ENCODE measurements around the gene TMEM9.

Gene TMEM9

DNA sequence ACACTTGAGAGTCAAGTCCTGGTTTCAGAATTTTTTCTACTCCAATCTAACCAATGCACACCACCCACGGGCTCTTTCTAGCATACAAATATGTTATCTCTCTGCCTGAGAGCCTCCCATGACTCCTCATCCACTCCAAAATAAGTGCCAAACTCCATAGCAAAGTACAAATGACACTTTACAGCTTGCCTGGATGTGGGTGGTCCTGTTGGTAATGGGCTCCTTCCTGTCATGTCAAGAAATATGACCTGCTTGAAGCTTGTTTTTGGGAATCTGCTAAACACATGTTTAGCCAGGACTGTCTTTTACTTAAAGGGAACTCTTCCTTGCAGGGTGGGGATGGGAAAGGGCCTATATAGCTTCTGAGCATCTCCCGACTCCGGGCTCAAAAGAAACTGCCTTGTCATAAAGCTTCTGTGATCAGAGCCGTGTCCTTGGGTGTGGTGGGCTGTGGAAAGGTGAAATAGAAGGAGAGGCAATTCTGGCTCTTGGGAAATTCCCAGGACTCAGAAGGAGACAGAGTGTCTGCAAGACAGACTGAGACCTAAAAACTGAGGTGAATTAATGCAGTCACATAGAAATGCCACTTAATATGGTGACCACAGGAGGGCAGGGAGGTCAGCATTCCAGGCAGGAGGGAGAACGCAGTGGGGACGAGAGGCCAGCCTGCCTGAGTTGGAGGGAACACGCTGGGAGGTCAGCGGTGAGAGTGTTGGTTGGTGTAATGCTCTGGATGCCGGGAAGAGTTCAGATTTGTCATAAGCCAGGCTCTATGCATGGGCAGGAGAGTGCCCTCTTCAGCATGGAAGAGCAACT, 30.2 kb upstream of the TMEM9 start:
- no peaks in the 10 kb centered on the region for H3K36me3 Mint-ChIP-seq (ENCODE audit: low read depth)
- peaks cover 3% of the 10 kb centered on the region for H3K9me3 Mint-ChIP-seq
- peak; percentile 32 to 47 (median 43) for TF ChIP-seq CTCF (IDR thresholded peaks at IDR 0.05; ENCODE audit: unreplicated experiment in 3 of 3)
- peaks cover 50% of the 10 kb centered on the region for H3K4me1 Mint-ChIP-seq
- no peak overlapping the region for H3K4me3 Mint-ChIP-seq
- H3K27me3 Mint-ChIP-seq (ENCODE audit: low read depth) = peaks cover 10% of the 10 kb centered on the region
- peak overlapping the region; percentile 84 to 94 (median 93) for H3K27ac Mint-ChIP-seq

DNA sequence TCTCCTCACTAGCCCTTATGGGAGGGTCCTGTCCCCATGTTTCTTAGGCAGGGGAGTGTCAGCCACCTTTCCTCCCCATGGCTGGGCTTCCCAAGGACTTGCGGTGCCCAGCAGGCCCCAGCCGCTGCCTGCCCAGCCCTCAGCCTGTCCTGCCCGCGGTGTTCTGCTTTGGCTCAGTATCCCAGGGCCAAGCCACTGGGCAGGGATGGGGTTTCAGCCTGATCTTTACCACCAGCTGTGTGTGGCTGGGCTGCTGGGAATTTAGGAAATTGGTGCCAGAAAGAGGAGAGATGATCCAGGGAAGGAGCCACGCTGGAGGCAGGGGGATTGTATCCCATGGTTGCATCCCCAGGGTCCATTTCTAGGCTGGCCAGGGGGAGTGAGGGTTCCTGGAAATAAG, 29.5 kb upstream of the TMEM9 start:
- H3K27ac Mint-ChIP-seq = peak overlapping the region; percentile 84 to 94 (median 93)
- H3K4me3 Mint-ChIP-seq = no peak overlapping the region
- peaks cover 45% of the 10 kb centered on the region for H3K4me1 Mint-ChIP-seq
- peaks cover 14% of the 10 kb centered on the region for H3K27me3 Mint-ChIP-seq (ENCODE audit: low read depth)
- no peak for TF ChIP-seq CTCF (IDR thresholded peaks at IDR 0.05; ENCODE audit: unreplicated experiment in 3 of 3)
- H3K9me3 Mint-ChIP-seq = peaks cover 8% of the 10 kb centered on the region
- no peaks in the 10 kb centered on the region for H3K36me3 Mint-ChIP-seq (ENCODE audit: low read depth)

- Mint-ChIP-seq H3K9me3 (peaks cover 8% of the 10 kb centered on the region), H3K27me3 (ENCODE audit: low read depth) (peaks cover 14% of the 10 kb centered on the region), H3K27ac (peak overlapping the region in 2 of 3 experiments; percentile 67 to 94), H3K4me1 (peaks cover 45% of the 10 kb centered on the region), H3K36me3 (ENCODE audit: low read depth) (no peaks in the 10 kb centered on the region), H3K4me3 (no peak overlapping the region)
- no peak for TF ChIP-seq CTCF (IDR thresholded peaks at IDR 0.05; ENCODE audit: unreplicated experiment in 3 of 3)
These were observed 28.9 kb upstream of the TMEM9 start for GRCh38 chr1:201183209-201183608.

DNA sequence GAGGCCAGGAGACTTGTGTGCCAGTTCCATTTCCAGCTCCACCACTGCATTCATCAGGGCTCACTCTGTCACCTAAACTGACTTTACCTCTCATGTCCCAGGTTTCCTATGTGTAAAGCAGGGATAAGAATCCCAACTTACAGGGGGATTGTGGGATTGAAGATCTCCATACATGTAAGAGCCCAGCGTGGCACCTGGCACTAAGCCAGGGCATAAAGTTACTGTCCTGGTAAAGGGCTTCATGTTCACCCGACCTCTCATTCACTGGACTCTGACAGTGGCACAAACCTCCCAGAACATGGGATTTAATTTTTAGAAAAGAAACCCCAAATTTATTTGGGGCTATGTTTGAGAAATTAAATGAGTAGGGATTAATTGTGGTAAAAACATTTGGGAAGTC, 27.5 kb upstream of the TMEM9 start:
- Mint-ChIP-seq H3K27me3 (ENCODE audit: low read depth) (peaks cover 14% of the 10 kb centered on the region), H3K4me1 (peaks cover 52% of the 10 kb centered on the region), H3K9me3 (peaks cover 8% of the 10 kb centered on the region), H3K36me3 (ENCODE audit: low read depth) (no peaks in the 10 kb centered on the region), H3K4me3 (no peak overlapping the region), H3K27ac (peak overlapping the region in 2 of 3 experiments; percentile 1 to 2)
- TF ChIP-seq CTCF (IDR thresholded peaks at IDR 0.05; ENCODE audit: unreplicated experiment in 3 of 3) = no peak

DNA sequence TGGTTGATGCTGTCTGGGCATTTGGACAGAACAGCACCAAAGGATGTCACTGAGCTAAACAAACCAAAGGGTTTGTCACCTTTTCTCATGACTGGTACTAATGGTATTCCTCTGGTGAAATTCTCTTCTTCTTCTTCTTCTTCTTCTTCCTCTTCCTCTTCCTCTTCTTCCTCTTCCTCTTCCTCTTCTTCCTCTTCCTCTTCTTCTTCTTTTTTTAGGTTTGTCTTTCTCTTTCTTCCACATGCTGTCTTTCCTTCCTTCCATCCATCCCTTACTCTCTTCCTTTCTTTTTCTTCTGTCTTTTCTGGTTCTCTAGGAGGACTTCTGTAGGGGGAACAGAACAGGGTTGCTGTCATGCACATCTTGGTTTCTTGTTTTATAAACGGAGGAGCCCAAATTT, 27.0 kb upstream of the TMEM9 start:
- no peak for TF ChIP-seq CTCF (IDR thresholded peaks at IDR 0.05; ENCODE audit: unreplicated experiment in 3 of 3)
- peaks cover 49% of the 10 kb centered on the region for H3K4me1 Mint-ChIP-seq
- H3K27ac Mint-ChIP-seq = peak overlapping the region in 2 of 3 experiments; percentile 1 to 2
- peaks cover 8% of the 10 kb centered on the region for H3K9me3 Mint-ChIP-seq
- peaks cover 16% of the 10 kb centered on the region for H3K27me3 Mint-ChIP-seq (ENCODE audit: low read depth)
- H3K4me3 Mint-ChIP-seq = no peak overlapping the region
- no peaks in the 10 kb centered on the region for H3K36me3 Mint-ChIP-seq (ENCODE audit: low read depth)

- H3K9me3 Mint-ChIP-seq = peaks cover 8% of the 10 kb centered on the region
- no peak for TF ChIP-seq CTCF (IDR thresholded peaks at IDR 0.05; ENCODE audit: unreplicated experiment in 3 of 3)
- no peak overlapping the region for H3K4me3 Mint-ChIP-seq
- peaks cover 16% of the 10 kb centered on the region for H3K27me3 Mint-ChIP-seq (ENCODE audit: low read depth)
- peak overlapping the region in 2 of 3 experiments; percentile 1 to 2 for H3K27ac Mint-ChIP-seq
- peaks cover 45% of the 10 kb centered on the region for H3K4me1 Mint-ChIP-seq
- H3K36me3 Mint-ChIP-seq (ENCODE audit: low read depth) = no peaks in the 10 kb centered on the region
These were observed 26.6 kb upstream of the TMEM9 start for GRCh38 chr1:201180901-201181300.
